CD4-positive, alpha-beta T cell (primary cell): ENCODE measurements around the gene CACNA2D1. TPM values are rescaled to one million over a fixed set of nuclear protein-coding genes. Genes with fewer than 3 reads are reported as not detected.

ENCODE experiments used
- ATAC-seq: fragments of 200-7000 bp; cut with Tn5 transposase; one replicate; pipeline ENCODE4 v1.10.0; 2022; ENCODE audit warnings: mild to moderate bottlenecking; ENCODE audit not compliant: poor library complexity
- CTCF ChIA-PET: fragments of 350-600 bp; sonication (Branson Sonifier 250); formaldehyde crosslinking; loops from one replicate; lab custom pipeline; 2021; ENCODE audit warnings: antibody characterized with exemption, inconsistent platforms; lab: Charles Lee
- POLR2A ChIA-PET: fragments of 350-600 bp; sonication (Branson Sonifier 250); formaldehyde crosslinking; loops from one replicate; lab custom pipeline; 2021; ENCODE audit warnings: antibody characterized with exemption, inconsistent platforms; lab: Charles Lee
- DNase-seq, 14 experiments: peaks; one replicate each; pipeline ENCODE4 v3.0.0-alpha.2; 2013 to 2020; ENCODE audit warnings: mixed read lengths in 2 of 14
- H3K27ac ChIP-seq, 2 donors: one replicate each; pipeline versions ENCODE4 v1.5.1 to v1.7.0; 2013; ENCODE audit warnings: low read length in 2 of 2, low read depth in 1 of 2, mild to moderate bottlenecking in 1 of 2
- H3K27me3 ChIP-seq, 2 experiments: 1 replicate in 1 of 2; 2 replicates in 1 of 2; pipeline versions ENCODE4 v1.6.1 to v1.7.0; 2013; ENCODE audit warnings: low read length in 2 of 2, control low read depth in 1 of 2, mild to moderate bottlenecking in 1 of 2, moderate library complexity in 1 of 2; ENCODE audit not compliant: insufficient read depth in 2 of 2, control insufficient read depth in 1 of 2
- H3K36me3 ChIP-seq: one replicate; pipeline ENCODE4 v1.6.1; 2013; ENCODE audit warnings: low read length, control low read depth; ENCODE audit not compliant: insufficient read depth
- H3K4me1 ChIP-seq: one replicate; pipeline ENCODE4 v1.6.1; 2013; ENCODE audit warnings: low read length, control low read depth; ENCODE audit not compliant: insufficient read depth
- H3K4me3 ChIP-seq: one replicate; pipeline ENCODE4 v1.5.1; 2013; ENCODE audit warnings: mild to moderate bottlenecking, low read length, moderate library complexity
- H3K9me3 ChIP-seq, 2 experiments: 1 replicate in 1 of 2; 2 replicates in 1 of 2; pipeline versions ENCODE4 v1.6.1 to v1.7.0; 2013; ENCODE audit warnings: low read length in 2 of 2, mild to moderate bottlenecking in 2 of 2, control low read depth in 1 of 2, moderate library complexity in 1 of 2; ENCODE audit not compliant: control insufficient read depth in 1 of 2, insufficient read depth in 1 of 2
- H3K27ac Mint-ChIP-seq: one replicate; pipeline ENCODE4 v1.8.0; 2020; ENCODE audit warnings: mixed read lengths
- H3K27me3 Mint-ChIP-seq: one replicate; pipeline ENCODE4 v1.8.0; 2021; ENCODE audit warnings: mixed read lengths
- H3K36me3 Mint-ChIP-seq: one replicate; pipeline ENCODE4 v1.8.0; 2021; ENCODE audit warnings: low read depth, mixed read lengths
- H3K4me1 Mint-ChIP-seq: one replicate; pipeline ENCODE4 v1.8.0; 2021; ENCODE audit warnings: low read depth, mixed read lengths
- H3K4me3 Mint-ChIP-seq: one replicate; pipeline ENCODE4 v1.8.0; 2020; ENCODE audit warnings: mild to moderate bottlenecking, mixed read lengths
- H3K9me3 Mint-ChIP-seq: one replicate; pipeline ENCODE4 v1.8.0; 2020; ENCODE audit warnings: mixed read lengths
- CTCF ChIP-seq: fragments of 200-600 bp; IDR thresholded peaks from one replicate; pipeline ENCODE4 v1.8.0; 2022; ENCODE audit warnings: antibody characterized with exemption, mild to moderate bottlenecking
- intact Hi-C, 2 experiments: fragments of 100-400 bp; cut with DNase I in 1 of 2; cut with micrococcal nuclease in 1 of 2; formaldehyde crosslinking; loops; one replicate each; pipeline versions ENCODE4 v1.15.1 to v1.9.0; 2023 to 2025; cut with DNase I, micrococcal nuclease
- total RNA-seq, 174 experiments: library from RNA in 2 of 174; stranded (reverse) in 2 of 174; gene quantifications; one replicate each; pipeline ENCODE4 v1.2.3 and lab custom pipeline; 2021 to 2026

Gene CACNA2D1
- total RNA-seq, 2 experiments from 2014 or later = not detected

- no peaks in the 10 kb centered on the region for H3K27me3 Mint-ChIP-seq
- Histone ChIP-seq H3K36me3 (no peaks in the 10 kb centered on the region), H3K27me3 (no peaks in the 10 kb centered on the region), H3K4me1 (no peaks in the 10 kb centered on the region), H3K4me3 (no peak overlapping the region), H3K27ac (no peak overlapping the region), H3K9me3 (no peaks in the 10 kb centered on the region)
- H3K4me3 Mint-ChIP-seq = no peak overlapping the region
- no peaks in the 10 kb centered on the region for H3K4me1 Mint-ChIP-seq
- ChIA-PET POLR2A (no interaction called here), CTCF (no interaction called here)
- no peaks in the 10 kb centered on the region for H3K36me3 Mint-ChIP-seq
- peaks cover 2% of the 10 kb centered on the region for H3K9me3 Mint-ChIP-seq
- DNase-seq = no peak
- no peak overlapping the region for H3K27ac Mint-ChIP-seq
- no peak for TF ChIP-seq CTCF
- intact Hi-C loops = no loop called here
- no peak for ATAC-seq
These were observed 278.8 kb downstream of the CACNA2D1 start for GRCh38 chr7:82164813-82165212.

GRCh38 chr7:82164410-82164809 is 279.2 kb downstream of the CACNA2D1 start:
- no peak overlapping the region for H3K27ac Mint-ChIP-seq
- ChIA-PET CTCF (no interaction called here), POLR2A (no interaction called here)

GRCh38 chr7:82163586-82163985 is 280.0 kb downstream of the CACNA2D1 start:
- Mint-ChIP-seq H3K27ac (no peak overlapping the region), H3K36me3 (no peaks in the 10 kb centered on the region)
- CTCF ChIA-PET = no interaction called here

More at GRCh38 chr7:82164410-82164809, 279.2 kb downstream of the CACNA2D1 start:
- Histone ChIP-seq H3K36me3 (no peaks in the 10 kb centered on the region), H3K27ac (no peak overlapping the region), H3K4me1 (no peaks in the 10 kb centered on the region), H3K27me3 (no peaks in the 10 kb centered on the region), H3K4me3 (no peak overlapping the region), H3K9me3 (no peaks in the 10 kb centered on the region)
- no peaks in the 10 kb centered on the region for H3K4me1 Mint-ChIP-seq
- ATAC-seq (no peak), DNase-seq (no peak)
- H3K4me3 Mint-ChIP-seq = no peak overlapping the region
- H3K27me3 Mint-ChIP-seq = no peaks in the 10 kb centered on the region
- intact Hi-C loops = no loop called here
- peaks cover 2% of the 10 kb centered on the region for H3K9me3 Mint-ChIP-seq
- TF ChIP-seq CTCF = no peak
- no peaks in the 10 kb centered on the region for H3K36me3 Mint-ChIP-seq

More at GRCh38 chr7:82163586-82163985, 280.0 kb downstream of the CACNA2D1 start:
- H3K9me3 Mint-ChIP-seq = peaks cover 2% of the 10 kb centered on the region
- Histone ChIP-seq H3K4me1 (no peaks in the 10 kb centered on the region), H3K36me3 (no peaks in the 10 kb centered on the region), H3K9me3 (no peaks in the 10 kb centered on the region), H3K4me3 (no peak overlapping the region), H3K27ac (no peak overlapping the region), H3K27me3 (no peaks in the 10 kb centered on the region)
- TF ChIP-seq CTCF = no peak
- no peaks in the 10 kb centered on the region for H3K4me1 Mint-ChIP-seq
- intact Hi-C loops = no loop called here
- ATAC-seq = no peak
- DNase-seq = no peak
- H3K27me3 Mint-ChIP-seq = no peaks in the 10 kb centered on the region
- POLR2A ChIA-PET = no interaction called here
- no peak overlapping the region for H3K4me3 Mint-ChIP-seq
